ENCODE data around the gene TMEM92. TPM values are rescaled to one million over a fixed set of nuclear protein-coding genes. Genes with fewer than 3 reads are reported as not detected.

The TMEM92 gene
- total RNA-seq, 3 donors from 2014 or later (not counting 1 experiment from before 2014, with no cell fraction given) = not detected

DNA sequence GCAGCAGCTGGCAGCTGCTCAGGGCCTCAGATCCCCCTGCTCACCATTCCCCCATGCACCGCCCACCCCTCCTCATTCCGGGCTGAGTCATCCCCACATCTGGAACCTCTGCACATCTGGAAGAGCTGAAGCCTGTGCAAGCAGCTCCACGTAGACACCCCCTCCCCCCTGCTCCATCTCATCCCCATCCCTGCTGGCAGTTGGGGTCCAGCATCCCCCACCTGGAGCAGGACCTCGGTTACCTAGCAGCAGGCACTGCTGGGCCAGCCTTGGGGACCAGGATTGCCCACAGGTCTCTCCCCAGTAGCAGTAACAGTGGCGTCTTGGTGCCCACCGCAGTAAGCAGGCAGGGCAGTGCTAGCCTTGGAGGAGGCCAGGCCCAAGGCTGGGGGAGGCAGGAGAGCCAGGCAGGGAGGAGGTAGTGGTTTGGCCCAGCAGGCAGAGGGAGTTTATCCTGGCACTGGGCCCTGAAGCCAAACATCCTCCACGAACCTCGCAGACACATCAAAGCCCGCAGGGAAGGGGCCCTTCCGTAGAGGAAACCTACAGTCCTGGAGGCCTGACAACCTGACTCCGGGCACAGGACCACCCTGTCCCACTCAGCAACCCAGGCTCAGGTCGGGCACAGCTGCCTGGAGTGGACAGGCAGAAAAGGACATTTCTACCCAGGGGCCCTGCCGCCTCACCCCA is 7.7 kb upstream of the TMEM92 start:
- ATAC-seq (no peak), DNase-seq (no peak)
- Histone ChIP-seq H3K36me3 (ENCODE audit: control insufficient read depth, insufficient read depth, low read length) (no peaks in the 10 kb centered on the region), H3K27me3 (ENCODE audit: control insufficient read depth, insufficient read depth, low read length) (no peaks in the 10 kb centered on the region), H3K4me3 (ENCODE audit: low read length) (no peak overlapping the region), H3K27ac (ENCODE audit: low read length) (no peak overlapping the region), H3K9me3 (ENCODE audit: control insufficient read depth, insufficient read depth, low read length) (no peaks in the 10 kb centered on the region), H3K4me1 (ENCODE audit: control insufficient read depth, insufficient read depth, low read length) (no peaks in the 10 kb centered on the region)
- WGBS (ENCODE audit: insufficient coverage) = 49% methylated on average over 13 of the region's 13 CpGs
- Mint-ChIP-seq H3K9me3 (no peaks in the 10 kb centered on the region), H3K36me3 (no peaks in the 10 kb centered on the region), H3K4me3 (no peak overlapping the region), H3K27ac (no peak overlapping the region), H3K27me3 (ENCODE audit: low read depth in 2 of 2) (peaks cover 9 to 22% of the 10 kb centered on the region in 2 donors), H3K4me1 (peaks cover 0 to 10% of the 10 kb centered on the region in 2 donors)
- intact Hi-C loops (cut with micrococcal nuclease) = no loop called here
- TF ChIP-seq, protein P1, sequence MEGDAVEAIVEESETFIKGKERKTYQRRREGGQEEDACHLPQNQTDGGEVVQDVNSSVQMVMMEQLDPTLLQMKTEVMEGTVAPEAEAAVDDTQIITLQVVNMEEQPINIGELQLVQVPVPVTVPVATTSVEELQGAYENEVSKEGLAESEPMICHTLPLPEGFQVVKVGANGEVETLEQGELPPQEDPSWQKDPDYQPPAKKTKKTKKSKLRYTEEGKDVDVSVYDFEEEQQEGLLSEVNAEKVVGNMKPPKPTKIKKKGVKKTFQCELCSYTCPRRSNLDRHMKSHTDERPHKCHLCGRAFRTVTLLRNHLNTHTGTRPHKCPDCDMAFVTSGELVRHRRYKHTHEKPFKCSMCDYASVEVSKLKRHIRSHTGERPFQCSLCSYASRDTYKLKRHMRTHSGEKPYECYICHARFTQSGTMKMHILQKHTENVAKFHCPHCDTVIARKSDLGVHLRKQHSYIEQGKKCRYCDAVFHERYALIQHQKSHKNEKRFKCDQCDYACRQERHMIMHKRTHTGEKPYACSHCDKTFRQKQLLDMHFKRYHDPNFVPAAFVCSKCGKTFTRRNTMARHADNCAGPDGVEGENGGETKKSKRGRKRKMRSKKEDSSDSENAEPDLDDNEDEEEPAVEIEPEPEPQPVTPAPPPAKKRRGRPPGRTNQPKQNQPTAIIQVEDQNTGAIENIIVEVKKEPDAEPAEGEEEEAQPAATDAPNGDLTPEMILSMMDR (IDR thresholded peaks at IDR 0.05) = no peak

DNA sequence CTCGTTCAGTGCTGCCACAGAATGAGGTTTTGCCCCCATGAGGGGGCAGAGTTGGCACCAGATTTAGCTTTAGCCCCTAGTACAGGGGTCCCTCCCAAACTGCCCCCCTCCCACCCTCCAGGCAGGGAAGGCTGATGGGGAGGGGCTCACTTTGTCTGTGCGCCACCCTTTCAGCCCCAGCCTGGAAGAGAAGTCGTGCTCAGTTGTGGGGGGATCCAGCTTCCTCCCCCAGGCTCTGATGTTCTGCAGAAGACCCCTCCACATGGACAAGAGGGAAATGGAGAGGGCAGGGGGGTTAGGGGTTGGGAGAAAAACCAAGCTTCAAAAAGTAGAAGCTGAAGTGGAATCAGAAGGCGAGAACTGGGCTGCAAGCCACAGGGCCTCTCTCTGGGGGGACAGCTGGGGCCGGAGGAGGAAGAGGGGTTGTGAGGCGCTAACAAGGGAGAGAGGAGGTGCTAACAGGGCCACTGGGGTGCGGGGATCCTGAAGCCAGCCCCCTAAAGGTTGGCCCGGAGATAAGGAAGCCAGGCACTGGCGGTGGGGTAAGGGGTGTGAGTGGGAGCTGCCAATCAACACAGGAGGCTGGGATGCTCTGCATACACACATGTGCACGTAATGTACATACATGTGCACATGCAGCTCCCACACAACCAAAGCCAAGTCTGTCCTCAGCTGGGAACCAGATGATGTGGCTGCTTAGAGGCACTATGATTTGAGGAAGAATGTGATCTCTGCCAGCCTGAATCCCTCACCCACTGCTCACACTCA is 7.0 kb upstream of the TMEM92 start:
- ATAC-seq = no peak
- Histone ChIP-seq H3K9me3 (ENCODE audit: control insufficient read depth, insufficient read depth, low read length) (no peaks in the 10 kb centered on the region), H3K4me3 (ENCODE audit: low read length) (no peak overlapping the region), H3K27me3 (ENCODE audit: control insufficient read depth, insufficient read depth, low read length) (no peaks in the 10 kb centered on the region), H3K27ac (ENCODE audit: low read length) (no peak overlapping the region), H3K36me3 (ENCODE audit: control insufficient read depth, insufficient read depth, low read length) (no peaks in the 10 kb centered on the region), H3K4me1 (ENCODE audit: control insufficient read depth, insufficient read depth, low read length) (no peaks in the 10 kb centered on the region)
- Mint-ChIP-seq H3K4me1 (peaks cover 0 to 11% of the 10 kb centered on the region in 2 donors), H3K4me3 (no peak overlapping the region), H3K27me3 (ENCODE audit: low read depth in 2 of 2) (peaks cover 12 to 20% of the 10 kb centered on the region in 2 donors), H3K27ac (no peak overlapping the region), H3K36me3 (no peaks in the 10 kb centered on the region), H3K9me3 (no peaks in the 10 kb centered on the region)
- intact Hi-C loops (cut with micrococcal nuclease) = no loop called here
- 27% methylated on average over 10 of the region's 10 CpGs for WGBS (ENCODE audit: insufficient coverage)
- no peak for DNase-seq
- TF ChIP-seq, protein P1 (IDR thresholded peaks at IDR 0.05) = no peak

DNA sequence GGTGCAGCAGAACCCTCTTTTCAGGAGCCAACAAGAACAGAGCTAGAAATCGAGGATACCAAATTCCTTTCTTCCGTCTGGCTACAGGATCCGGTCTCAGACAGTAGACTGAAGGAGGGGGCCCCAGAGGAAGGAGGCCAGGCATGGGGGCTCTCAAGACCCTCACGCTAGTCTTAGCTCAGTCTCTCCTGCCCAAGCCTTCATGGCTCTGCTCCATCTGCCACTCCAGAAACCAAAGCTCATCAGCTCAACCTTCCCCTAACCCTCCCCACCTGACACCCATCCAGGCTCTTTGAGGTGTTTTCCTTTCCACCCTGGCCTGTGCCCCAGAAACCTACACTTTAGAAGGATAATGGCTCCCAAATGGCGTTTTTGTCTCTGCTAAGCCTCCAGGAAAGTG is 6.2 kb upstream of the TMEM92 start:
- ATAC-seq (no peak), DNase-seq (no peak)
- H3K4me1 ChIP-seq (ENCODE audit: control insufficient read depth, insufficient read depth, low read length) = peaks cover 5% of the 10 kb centered on the region
- no peak overlapping the region for H3K4me3 ChIP-seq (ENCODE audit: low read length)
- peaks cover 7 to 19% of the 10 kb centered on the region in 2 donors for H3K4me1 Mint-ChIP-seq
- peaks cover 19 to 25% of the 10 kb centered on the region in 2 donors for H3K27me3 Mint-ChIP-seq (ENCODE audit: low read depth in 2 of 2)
- intact Hi-C loops (cut with micrococcal nuclease) = no loop called here
- H3K27ac Mint-ChIP-seq = no peak overlapping the region
- H3K36me3 ChIP-seq (ENCODE audit: control insufficient read depth, insufficient read depth, low read length) = no peaks in the 10 kb centered on the region
- H3K9me3 ChIP-seq (ENCODE audit: control insufficient read depth, insufficient read depth, low read length) = no peaks in the 10 kb centered on the region
- no peak overlapping the region for H3K27ac ChIP-seq (ENCODE audit: low read length)
- no peak overlapping the region for H3K4me3 Mint-ChIP-seq
- WGBS (ENCODE audit: insufficient coverage) = 69% methylated on average over 5 of the region's 5 CpGs
- no peaks in the 10 kb centered on the region for H3K9me3 Mint-ChIP-seq
- TF ChIP-seq, protein P1 (IDR thresholded peaks at IDR 0.05) = no peak
- H3K27me3 ChIP-seq (ENCODE audit: control insufficient read depth, insufficient read depth, low read length) = peaks cover 6% of the 10 kb centered on the region
- no peaks in the 10 kb centered on the region for H3K36me3 Mint-ChIP-seq
